ENCODE results near the gene CPB2. TPM values are rescaled to one million over a fixed set of nuclear protein-coding genes. Genes with fewer than 3 reads are reported as not detected.

Gene CPB2
- total RNA-seq, 1 experiment from 2014 or later, result 0.15 TPM

GRCh38 chr13:46145135-46145534 is 40.3 kb upstream of the CPB2 start:
- RAD21 ChIA-PET (ENCODE audit: low non-redundant PET in 1 of 2, low total read pairs in 2 of 2, uncharacterized antibody in 2 of 2, unreplicated experiment in 2 of 2), result no interaction called here
- no peaks in the 10 kb centered on the region for H3K79me2 ChIP-seq (ENCODE audit: insufficient read depth, low read length)
- POLR2A ChIA-PET, result no interaction called here
- CTCF ChIA-PET, result no interaction called here
- H4K20me1 ChIP-seq (ENCODE audit: insufficient read depth), result no peaks in the 10 kb centered on the region
- DNase-seq (ENCODE audit: low read depth, low spot score) (no peak), ATAC-seq (no peak)
- H3K9me3 ChIP-seq (ENCODE audit: control insufficient read depth in 1 of 2, insufficient read depth in 1 of 2, low read depth in 1 of 2, low read length in 2 of 2), result no peaks in the 10 kb centered on the region
- no TSS peak for BruUV-seq (replicated peaks)
- no peak overlapping the region for H2AFZ ChIP-seq (ENCODE audit: low read depth, low read length, poor library complexity, severe bottlenecking)
- H3K27me3 ChIP-seq (ENCODE audit: insufficient read depth, low read length), result peaks cover 6% of the 10 kb centered on the region; the same call in 1 of the 2 replicates
- H3K4me1 ChIP-seq (ENCODE audit: control insufficient read depth in 1 of 2, insufficient read depth in 2 of 2, low read length in 2 of 2), result no peaks in the 10 kb centered on the region
- no peak overlapping the region for H3K27ac ChIP-seq (ENCODE audit: low read depth, low read length)
- no peaks in the 10 kb centered on the region for H3K36me3 ChIP-seq (ENCODE audit: control insufficient read depth in 1 of 2, insufficient read depth in 2 of 2, low read length in 2 of 2)
- no peak overlapping the region for H3K9ac ChIP-seq (ENCODE audit: low read length)
- no peak for TF ChIP-seq FOSL1 (IDR thresholded peaks at IDR 0.05; ENCODE audit: low read depth)
- TF ChIP-seq EZH2 (IDR thresholded peaks at IDR 0.05), result no peak
- TF ChIP-seq ELF1 (IDR thresholded peaks at IDR 0.05; ENCODE audit: borderline replicate concordance, low read depth), result no peak
- no peak for TF ChIP-seq SP1 (IDR thresholded peaks at IDR 0.05; ENCODE audit: low read depth)
- no peak for TF ChIP-seq EGR1 (IDR thresholded peaks at IDR 0.05; ENCODE audit: low read depth)
- no peak for TF ChIP-seq JUND (IDR thresholded peaks at IDR 0.05)
- TF ChIP-seq, protein P1, sequence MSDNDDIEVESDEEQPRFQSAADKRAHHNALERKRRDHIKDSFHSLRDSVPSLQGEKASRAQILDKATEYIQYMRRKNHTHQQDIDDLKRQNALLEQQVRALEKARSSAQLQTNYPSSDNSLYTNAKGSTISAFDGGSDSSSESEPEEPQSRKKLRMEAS (IDR thresholded peaks at IDR 0.05), result no peak
- no peak for TF ChIP-seq EZH2phosphoT487 (IDR thresholded peaks at IDR 0.05; ENCODE audit: borderline replicate concordance)
- TF ChIP-seq RAD21 (IDR thresholded peaks at IDR 0.05; ENCODE audit: low read depth), result no peak
- TF ChIP-seq, protein P2, sequence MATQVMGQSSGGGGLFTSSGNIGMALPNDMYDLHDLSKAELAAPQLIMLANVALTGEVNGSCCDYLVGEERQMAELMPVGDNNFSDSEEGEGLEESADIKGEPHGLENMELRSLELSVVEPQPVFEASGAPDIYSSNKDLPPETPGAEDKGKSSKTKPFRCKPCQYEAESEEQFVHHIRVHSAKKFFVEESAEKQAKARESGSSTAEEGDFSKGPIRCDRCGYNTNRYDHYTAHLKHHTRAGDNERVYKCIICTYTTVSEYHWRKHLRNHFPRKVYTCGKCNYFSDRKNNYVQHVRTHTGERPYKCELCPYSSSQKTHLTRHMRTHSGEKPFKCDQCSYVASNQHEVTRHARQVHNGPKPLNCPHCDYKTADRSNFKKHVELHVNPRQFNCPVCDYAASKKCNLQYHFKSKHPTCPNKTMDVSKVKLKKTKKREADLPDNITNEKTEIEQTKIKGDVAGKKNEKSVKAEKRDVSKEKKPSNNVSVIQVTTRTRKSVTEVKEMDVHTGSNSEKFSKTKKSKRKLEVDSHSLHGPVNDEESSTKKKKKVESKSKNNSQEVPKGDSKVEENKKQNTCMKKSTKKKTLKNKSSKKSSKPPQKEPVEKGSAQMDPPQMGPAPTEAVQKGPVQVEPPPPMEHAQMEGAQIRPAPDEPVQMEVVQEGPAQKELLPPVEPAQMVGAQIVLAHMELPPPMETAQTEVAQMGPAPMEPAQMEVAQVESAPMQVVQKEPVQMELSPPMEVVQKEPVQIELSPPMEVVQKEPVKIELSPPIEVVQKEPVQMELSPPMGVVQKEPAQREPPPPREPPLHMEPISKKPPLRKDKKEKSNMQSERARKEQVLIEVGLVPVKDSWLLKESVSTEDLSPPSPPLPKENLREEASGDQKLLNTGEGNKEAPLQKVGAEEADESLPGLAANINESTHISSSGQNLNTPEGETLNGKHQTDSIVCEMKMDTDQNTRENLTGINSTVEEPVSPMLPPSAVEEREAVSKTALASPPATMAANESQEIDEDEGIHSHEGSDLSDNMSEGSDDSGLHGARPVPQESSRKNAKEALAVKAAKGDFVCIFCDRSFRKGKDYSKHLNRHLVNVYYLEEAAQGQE (IDR thresholded peaks at IDR 0.05; ENCODE audit: low read depth), result no peak
- TF ChIP-seq CBX3 (IDR thresholded peaks at IDR 0.05; ENCODE audit: low read depth), result no peak
- no peak for TF ChIP-seq YY1 (IDR thresholded peaks at IDR 0.05; ENCODE audit: extremely low read depth, insufficient replicate concordance, low read depth, low read length)
- TF ChIP-seq POLR2AphosphoS5 (IDR thresholded peaks at IDR 0.05; ENCODE audit: low read depth, low read length), result no peak
- intact Hi-C loops (cut with micrococcal nuclease), result no loop called here
- no peaks in the 10 kb centered on the region for H3K9me2 ChIP-seq (ENCODE audit: insufficient read depth)
- H3K4me3 ChIP-seq (replicated peaks in 1 of 2; ENCODE audit: low read depth in 1 of 2, low read length in 2 of 2), result no peak overlapping the region
- H3K4me2 ChIP-seq (ENCODE audit: low read length), result no peak overlapping the region

Measured in HCT116 (cell line).